B cell (primary cell): ENCODE results near the gene INSIG2. TPM values are rescaled to one million over a fixed set of nuclear protein-coding genes. Genes with fewer than 3 reads are reported as not detected.

Experiments used
- ATAC-seq: fragments of 200-7000 bp; cut with Tn5 transposase; one replicate; pipeline ENCODE4 v1.10.0; 2021; ENCODE audit warnings: low read depth, mild to moderate bottlenecking, moderate number of reproducible peaks, moderate library complexity
- CTCF ChIA-PET: fragments of 350-600 bp; sonication (Branson Sonifier 250); formaldehyde crosslinking; loops from one replicate; lab custom pipeline; 2021; ENCODE audit warnings: antibody characterized with exemption, inconsistent platforms; lab: Charles Lee
- POLR2A ChIA-PET: fragments of 350-600 bp; sonication (Branson Sonifier 250); formaldehyde crosslinking; loops from one replicate; lab custom pipeline; 2021; ENCODE audit warnings: antibody characterized with exemption; lab: Charles Lee
- DNase-seq: peaks from one replicate; pipeline ENCODE4 v3.0.0; 2013
- H2AFZ ChIP-seq: 2 replicates; pipeline ENCODE4 v1.6.1; 2012; ENCODE audit warnings: mild to moderate bottlenecking, low read depth, low read length; ENCODE audit not compliant: insufficient read depth, poor library complexity, severe bottlenecking
- H3K27ac ChIP-seq, 2 donors: 1 replicate in 1 of 2; 2 replicates in 1 of 2; pipeline ENCODE4 v1.5.1; 2012 to 2013; ENCODE audit warnings: low read length in 2 of 2, mild to moderate bottlenecking in 2 of 2, moderate library complexity in 1 of 2
- H3K27me3 ChIP-seq, 4 experiments: fragments of 200-600 bp in 1 of 4; sonication (generic) in 1 of 4; replicated peaks in 1 of 4; 1 replicate in 2 of 4; 2 replicates in 2 of 4; pipeline versions ENCODE4 v1.6.1 to v1.7.0; 2013 to 2016; ENCODE audit warnings: low read length in 3 of 4, mild to moderate bottlenecking in 2 of 4, mixed read lengths in 1 of 4, moderate library complexity in 1 of 4; ENCODE audit not compliant: insufficient read depth in 4 of 4, control insufficient read depth in 3 of 4; ENCODE audit errors: control extremely low read depth in 1 of 4
- H3K36me3 ChIP-seq, 2 experiments: replicated peaks in 1 of 2; 1 replicate in 1 of 2; 2 replicates in 1 of 2; pipeline versions ENCODE4 v1.6.1 to v1.7.1; 2013; ENCODE audit warnings: low read length in 1 of 2; ENCODE audit not compliant: insufficient read depth in 2 of 2, control insufficient read depth in 1 of 2; ENCODE audit errors: control extremely low read depth in 1 of 2, extremely low read depth in 1 of 2
- H3K4me1 ChIP-seq, 2 donors: fragments of 200-600 bp in 1 of 2; sonication (generic) in 1 of 2; 1 replicate in 1 of 2; 2 replicates in 1 of 2; pipeline versions ENCODE4 v1.5.1 to v1.6.1; 2013 to 2017; ENCODE audit warnings: low read length in 2 of 2; ENCODE audit not compliant: control insufficient read depth in 2 of 2, insufficient read depth in 2 of 2
- H3K4me2 ChIP-seq: replicated peaks from 2 replicates; pipeline ENCODE3; 2012; ENCODE audit warnings: mild to moderate bottlenecking, low read depth, low read length; ENCODE audit not compliant: poor library complexity, severe bottlenecking
- H3K4me3 ChIP-seq, 5 experiments: fragments of 200-600 bp in 1 of 5; sonication (generic) in 1 of 5; 1 replicate in 3 of 5; 2 replicates in 2 of 5; pipeline versions ENCODE4 v1.5.1 to v1.7.0; 2011 to 2016; ENCODE audit warnings: low read length in 4 of 5, mild to moderate bottlenecking in 4 of 5, low read depth in 2 of 5, control low read depth in 1 of 5, moderate library complexity in 1 of 5; ENCODE audit not compliant: insufficient read depth in 1 of 5; ENCODE audit errors: control extremely low read depth in 1 of 5, extremely low read depth in 1 of 5
- H3K79me2 ChIP-seq: fragments of 200-600 bp; sonication (generic); one replicate; pipeline ENCODE4 v1.6.0; 2016; ENCODE audit warnings: low read length; ENCODE audit not compliant: control insufficient read depth, insufficient read depth
- H3K9ac ChIP-seq: fragments of 200-600 bp; sonication (generic); 2 replicates; pipeline ENCODE4 v1.6.1; 2017; ENCODE audit warnings: mild to moderate bottlenecking, low read length, moderate library complexity
- H3K9me3 ChIP-seq, 3 donors: one replicate each; pipeline versions ENCODE4 v1.6.1 to v1.7.1; 2013; ENCODE audit warnings: low read length in 2 of 3; ENCODE audit not compliant: control insufficient read depth in 2 of 3, insufficient read depth in 1 of 3; ENCODE audit errors: control extremely low read depth in 1 of 3
- H4K20me1 ChIP-seq: 2 replicates; pipeline ENCODE4 v1.6.0; 2012; ENCODE audit warnings: mild to moderate bottlenecking, low read length; ENCODE audit not compliant: insufficient read depth, control insufficient read depth, poor library complexity, severe bottlenecking
- H3K27ac Mint-ChIP-seq: one replicate; pipeline ENCODE4 v1.8.0; 2021; ENCODE audit warnings: mixed read lengths
- H3K27me3 Mint-ChIP-seq: one replicate; pipeline ENCODE4 v1.8.0; 2021; ENCODE audit warnings: mixed read lengths
- H3K4me1 Mint-ChIP-seq: one replicate; pipeline ENCODE4 v1.8.0; 2021; ENCODE audit warnings: mixed read lengths
- H3K4me3 Mint-ChIP-seq: one replicate; pipeline ENCODE4 v1.8.0; 2021; ENCODE audit warnings: mixed read lengths
- H3K9me3 Mint-ChIP-seq: one replicate; pipeline ENCODE4 v1.8.0; 2022; ENCODE audit warnings: mixed read lengths; ENCODE audit not compliant: insufficient read depth
- EZH2 ChIP-seq: IDR thresholded peaks from 2 replicates; pipeline ENCODE4 v1.6.1; 2012; ENCODE audit warnings: borderline replicate concordance, low read depth, mild to moderate bottlenecking, moderate library complexity, low read length; ENCODE audit not compliant: insufficient read depth, poor library complexity, severe bottlenecking
- WGBS: methylation state at CpG from one replicate; pipeline ENCODE4 v1.1.5; 2013; ENCODE audit warnings: missing lambda C conversion rate; ENCODE audit not compliant: insufficient coverage; 5-methylcytosine and 5-hydroxymethylcytosine counted together
- intact Hi-C: fragments of 100-400 bp; cut with micrococcal nuclease; formaldehyde crosslinking; loops from one replicate; pipeline ENCODE4 v1.10.0; 2022
- polyA plus RNA-seq: library from polyadenylated mRNA; depleted of rRNA; stranded (reverse); fragments of >200 nt; gene quantifications from 2 replicates; pipeline ENCODE4 v1.2.3, GENCODE V29; 2012
- total RNA-seq, 2 donors: library from RNA; stranded (reverse); fragments of 120-200 nt in 1 of 2; gene quantifications; 1 replicate in 1 of 2; 2 replicates in 1 of 2; pipeline versions ENCODE4 v1.2.3 to v1.2.4, GENCODE V29; 2013 to 2022
- TF ChIP-seq, protein P1 (sequence below): fragments of 200-600 bp; IDR thresholded peaks from one replicate; pipeline ENCODE4 v1.8.0; 2022; ENCODE audit warnings: antibody characterized with exemption, mild to moderate bottlenecking

INSIG2 gene
- total and polyA plus RNA-seq, 2 donors (not counting 1 experiment from before 2014, with no cell fraction given) = 14.2 to 29.5 TPM

DNA sequence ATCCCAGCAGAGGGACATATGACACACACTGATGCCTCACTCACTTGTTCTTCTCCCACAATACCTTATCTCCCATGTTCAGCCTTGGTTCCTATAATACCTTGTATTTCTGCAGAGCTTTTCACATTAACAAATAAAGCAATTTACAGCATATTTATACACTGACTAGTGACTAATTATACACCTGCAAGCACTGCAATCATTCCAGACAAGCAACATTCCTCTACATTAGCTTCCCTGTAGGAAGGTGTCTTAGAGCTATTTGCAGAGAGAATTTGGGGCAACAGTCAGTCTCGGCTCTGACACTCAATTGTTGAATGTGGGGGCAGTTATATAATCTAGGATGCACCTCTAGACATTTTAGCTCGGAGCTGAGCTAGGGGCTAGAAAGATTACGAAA lies 9.5 kb upstream of the INSIG2 start:
- no peaks in the 10 kb centered on the region for H3K4me1 Mint-ChIP-seq
- Histone ChIP-seq H3K9me3 (peaks cover 0 to 1% (median 0%) of the 10 kb centered on the region in 3 donors), H3K4me1 (no peaks in the 10 kb centered on the region), H3K27me3 (peaks cover 0 to 5% (median 0%) of the 10 kb centered on the region in 4 experiments), H3K79me2 (no peaks in the 10 kb centered on the region), H3K9ac (no peak overlapping the region), H4K20me1 (no peaks in the 10 kb centered on the region), H3K36me3 (no peaks in the 10 kb centered on the region), H3K4me2 (no peak overlapping the region), H2AFZ (no peak overlapping the region), H3K27ac (no peak overlapping the region), H3K4me3 (no peak overlapping the region)
- TF ChIP-seq, protein P1, sequence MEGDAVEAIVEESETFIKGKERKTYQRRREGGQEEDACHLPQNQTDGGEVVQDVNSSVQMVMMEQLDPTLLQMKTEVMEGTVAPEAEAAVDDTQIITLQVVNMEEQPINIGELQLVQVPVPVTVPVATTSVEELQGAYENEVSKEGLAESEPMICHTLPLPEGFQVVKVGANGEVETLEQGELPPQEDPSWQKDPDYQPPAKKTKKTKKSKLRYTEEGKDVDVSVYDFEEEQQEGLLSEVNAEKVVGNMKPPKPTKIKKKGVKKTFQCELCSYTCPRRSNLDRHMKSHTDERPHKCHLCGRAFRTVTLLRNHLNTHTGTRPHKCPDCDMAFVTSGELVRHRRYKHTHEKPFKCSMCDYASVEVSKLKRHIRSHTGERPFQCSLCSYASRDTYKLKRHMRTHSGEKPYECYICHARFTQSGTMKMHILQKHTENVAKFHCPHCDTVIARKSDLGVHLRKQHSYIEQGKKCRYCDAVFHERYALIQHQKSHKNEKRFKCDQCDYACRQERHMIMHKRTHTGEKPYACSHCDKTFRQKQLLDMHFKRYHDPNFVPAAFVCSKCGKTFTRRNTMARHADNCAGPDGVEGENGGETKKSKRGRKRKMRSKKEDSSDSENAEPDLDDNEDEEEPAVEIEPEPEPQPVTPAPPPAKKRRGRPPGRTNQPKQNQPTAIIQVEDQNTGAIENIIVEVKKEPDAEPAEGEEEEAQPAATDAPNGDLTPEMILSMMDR = no peak
- TF ChIP-seq EZH2 = no peak
- H3K4me3 Mint-ChIP-seq = no peak overlapping the region
- peaks cover 65% of the 10 kb centered on the region for H3K27me3 Mint-ChIP-seq
- CTCF ChIA-PET = interaction anchor here (1.0 to 3.6 kb wide), 4 partner anchors 10 to 75 kb away, joined by 3 to 24 read pairs (median 7); no protein-coding TSS in a partner anchor
- no peak overlapping the region for H3K27ac Mint-ChIP-seq
- POLR2A ChIA-PET = interaction anchor here (0.5 kb wide), 1 partner anchor 61 kb away, joined by 7 read pairs; no protein-coding TSS in a partner anchor
- 85% methylated on average over 2 of the region's 3 CpGs for WGBS
- H3K9me3 Mint-ChIP-seq = no peaks in the 10 kb centered on the region
- no peak for DNase-seq
- intact Hi-C loops = loop anchor here (5.0 kb wide), 1 partner anchor 46 kb away; no protein-coding TSS in a partner anchor
- no peak for ATAC-seq

DNA sequence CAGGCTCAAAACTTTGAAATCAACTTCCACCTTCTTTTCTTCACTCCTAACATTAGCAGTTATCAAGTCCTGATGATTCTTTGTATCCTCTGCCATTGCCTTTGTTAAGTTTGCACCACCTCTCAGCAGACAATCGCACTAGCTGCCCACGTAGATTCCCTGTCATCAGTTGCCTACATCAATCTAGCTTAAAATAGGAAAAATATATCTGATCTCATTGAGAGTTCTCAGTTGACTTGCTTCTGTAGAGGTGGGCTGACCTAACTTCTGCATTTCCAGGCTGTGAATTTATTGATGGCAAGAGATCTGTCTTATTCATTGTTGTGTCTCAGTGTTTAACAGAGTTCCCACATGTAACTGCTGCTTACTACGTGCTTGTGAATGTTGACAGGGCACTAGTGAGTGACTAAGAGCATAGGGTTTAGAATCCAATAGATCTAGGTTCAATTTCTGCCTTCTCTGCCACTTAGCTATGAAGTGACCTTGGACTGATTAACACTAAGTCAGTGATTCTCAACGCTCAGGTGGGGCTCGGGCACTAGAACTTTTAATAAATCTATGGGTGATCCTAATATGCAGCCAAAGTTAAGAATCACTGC lies 3.7 kb upstream of the INSIG2 start:
- no peaks in the 10 kb centered on the region for H3K9me3 Mint-ChIP-seq
- H3K4me1 ChIP-seq = peaks cover 9 to 16% of the 10 kb centered on the region in 2 donors
- ChIA-PET CTCF (interaction anchor here (1.3 to 2.5 kb wide), 6 partner anchors 10 to 57 kb away, joined by 3 to 10 read pairs (median 5); no protein-coding TSS in a partner anchor), POLR2A (no interaction called here)
- no peak overlapping the region for H3K4me3 ChIP-seq
- H3K9ac ChIP-seq = no peak overlapping the region
- ATAC-seq = no peak
- H2AFZ ChIP-seq = no peak overlapping the region
- H3K4me3 Mint-ChIP-seq = no peak overlapping the region
- no peak for DNase-seq
- intact Hi-C loops = loop anchor here (10.0 kb wide), 1 partner anchor 1350 kb away; the partner anchor contains the start of gene TMEM37
- no peak overlapping the region for H3K27ac ChIP-seq
- H3K27me3 Mint-ChIP-seq = peaks cover 23% of the 10 kb centered on the region
- WGBS = 78% methylated on average over 1 of the region's 5 CpGs
- no peak overlapping the region for H3K4me2 ChIP-seq
- no peaks in the 10 kb centered on the region for H3K27me3 ChIP-seq
- TF ChIP-seq, protein P1 = no peak
- no peak for TF ChIP-seq EZH2
- H3K4me1 Mint-ChIP-seq = peaks cover 10% of the 10 kb centered on the region
- H4K20me1 ChIP-seq = no peaks in the 10 kb centered on the region
- no peaks in the 10 kb centered on the region for H3K9me3 ChIP-seq
- peaks cover 18% of the 10 kb centered on the region for H3K79me2 ChIP-seq
- H3K27ac Mint-ChIP-seq = no peak overlapping the region
- no peaks in the 10 kb centered on the region for H3K36me3 ChIP-seq
